ENCODE data around the gene HYPK.

The HYPK gene

DNA sequence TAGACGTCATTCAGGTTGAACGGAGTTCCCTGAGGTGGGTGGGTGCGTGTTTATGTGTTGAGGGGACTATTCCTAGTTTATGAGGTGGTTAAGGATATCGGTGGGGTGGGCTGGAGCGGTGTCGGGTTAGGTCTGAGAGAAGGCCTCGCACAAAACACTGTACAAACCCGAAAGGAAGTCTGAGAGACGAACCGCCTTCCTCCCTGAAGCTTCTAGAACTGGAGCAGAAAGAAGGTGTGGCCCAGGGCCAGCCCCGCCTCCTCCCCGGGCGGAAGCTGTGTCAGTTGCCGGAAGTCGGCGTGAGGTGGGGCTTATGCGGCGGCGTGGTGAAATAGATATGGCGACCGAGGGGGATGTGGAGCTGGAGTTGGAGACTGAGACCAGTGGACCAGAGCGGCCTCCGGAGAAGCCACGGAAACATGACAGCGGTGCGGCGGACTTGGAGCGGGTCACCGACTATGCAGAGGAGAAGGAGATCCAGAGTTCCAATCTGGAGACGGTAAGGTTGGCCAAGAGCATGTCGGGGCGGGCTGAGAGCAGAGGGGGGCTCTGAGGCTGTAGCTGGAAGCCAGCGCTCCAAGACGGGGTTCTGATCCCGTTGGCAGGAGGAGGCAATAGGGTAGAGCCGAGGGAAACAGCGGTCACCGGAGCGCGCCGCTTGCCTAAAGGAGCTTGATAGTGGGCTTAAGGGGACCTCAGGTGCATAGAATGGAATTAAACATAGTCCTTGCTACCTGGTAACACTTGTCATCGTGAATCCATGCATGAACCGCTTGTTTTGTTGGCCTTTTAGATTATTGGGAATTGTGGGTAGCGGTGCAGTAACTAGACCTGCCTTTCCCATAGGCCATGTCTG, at the start of gene HYPK:
Gene HYPK (plus strand): TSS at position 314 of the 856 bp plus-strand sequence. CDS start 24 bp downstream, at position 338.
- DNase-seq (ENCODE audit: low read depth in 2 of 2) = peak; percentile 80 to 84

DNA sequence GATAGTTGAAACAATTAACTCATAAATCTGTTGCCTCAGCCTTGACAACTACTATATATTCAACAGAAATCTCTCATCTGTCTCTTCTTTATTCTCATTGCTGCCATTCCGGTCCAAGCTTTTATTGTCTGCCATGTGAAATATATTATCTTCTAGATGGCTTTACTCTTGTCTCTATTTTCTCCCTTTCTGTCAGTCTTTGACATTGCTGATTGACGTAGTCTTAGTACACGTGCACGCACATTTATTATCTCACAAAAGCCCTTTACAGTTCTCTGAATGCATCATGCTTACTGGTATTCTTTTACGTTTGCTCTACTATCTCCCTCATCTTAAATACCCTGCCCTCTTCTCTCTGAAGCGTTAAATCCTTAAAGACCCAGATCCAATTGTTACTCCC, 48.5 kb upstream of the HYPK start:
- no peak for DNase-seq (ENCODE audit: low read depth in 2 of 2)

GRCh38 chr15:43762824-43763223, 37.6 kb upstream of the HYPK start:
- no peak for DNase-seq (ENCODE audit: low read depth in 2 of 2)

DNA sequence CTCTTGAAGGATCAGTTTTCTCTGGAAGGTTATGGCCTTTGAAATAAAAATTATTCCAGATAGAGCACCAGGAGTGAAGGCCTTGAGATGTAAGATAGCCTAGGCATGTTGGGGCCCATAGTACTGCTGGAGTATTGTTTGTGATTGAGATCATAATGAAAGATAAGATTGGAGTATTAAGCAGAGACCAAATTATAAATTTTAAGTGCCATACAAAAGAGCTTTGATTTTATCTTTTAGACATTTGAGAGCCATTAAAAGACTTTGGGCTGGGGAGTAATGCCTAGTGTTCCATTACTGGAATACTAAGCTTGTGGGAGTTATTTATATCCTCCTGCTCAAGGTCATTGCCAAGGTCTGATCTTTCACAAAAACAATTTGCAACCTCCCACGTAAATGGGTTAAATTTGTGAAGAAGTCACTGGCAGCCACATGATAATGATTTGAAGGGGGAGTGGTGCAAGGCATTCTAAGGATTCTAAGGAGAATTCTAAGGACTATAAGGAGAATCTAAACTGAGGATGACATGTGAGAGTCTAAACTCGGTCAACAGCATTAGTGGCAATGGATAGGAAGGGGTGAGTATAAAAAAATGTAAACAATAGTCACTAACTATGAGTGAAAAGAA, 36.5 kb upstream of the HYPK start:
- no peak for DNase-seq (ENCODE audit: low read depth in 2 of 2)

GRCh38 chr15:43769584-43770228, 30.7 kb upstream of the HYPK start:
- no peak for DNase-seq (ENCODE audit: low read depth in 2 of 2)

DNA sequence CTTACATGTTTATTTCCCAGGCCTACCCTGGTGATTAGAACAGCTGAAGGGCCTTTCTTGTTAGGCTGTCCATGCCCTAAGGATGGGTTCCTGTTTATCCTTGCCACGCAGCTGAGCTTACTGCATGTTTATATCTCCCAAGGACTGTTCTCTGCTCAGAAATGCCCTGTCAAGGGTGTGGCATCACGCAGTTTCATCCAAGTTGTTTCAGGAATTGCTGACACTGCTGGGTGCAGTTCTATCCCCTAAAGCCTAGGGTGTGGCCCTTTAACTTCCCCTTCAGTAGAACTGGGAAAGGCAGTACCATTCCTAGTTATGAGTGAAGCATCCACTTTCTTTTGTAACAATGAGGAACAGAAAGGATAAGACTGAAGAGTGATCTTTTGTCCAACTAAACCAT, 28.6 kb upstream of the HYPK start:
- DNase-seq (ENCODE audit: low read depth in 2 of 2) = no peak

DNA sequence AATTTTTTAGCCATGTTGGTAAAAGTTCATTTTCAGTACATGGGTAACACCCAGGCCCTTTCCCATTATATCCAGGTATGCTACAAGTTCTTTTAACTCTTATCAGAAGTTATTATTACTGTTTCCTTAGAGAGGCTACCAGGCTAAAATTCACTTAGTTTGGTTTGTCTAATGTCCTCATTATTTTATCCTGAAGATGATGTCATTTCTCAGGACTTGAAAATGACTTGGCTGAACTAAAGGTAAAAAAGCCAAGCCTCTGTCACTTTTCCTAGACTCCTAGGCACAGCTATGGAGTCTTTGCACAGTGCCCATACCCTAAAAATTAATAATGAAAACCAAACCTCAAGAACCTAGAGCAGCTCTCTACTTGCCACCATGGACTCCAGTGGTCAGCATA, 27.8 kb upstream of the HYPK start:
- DNase-seq (ENCODE audit: low read depth in 2 of 2) = no peak

DNA sequence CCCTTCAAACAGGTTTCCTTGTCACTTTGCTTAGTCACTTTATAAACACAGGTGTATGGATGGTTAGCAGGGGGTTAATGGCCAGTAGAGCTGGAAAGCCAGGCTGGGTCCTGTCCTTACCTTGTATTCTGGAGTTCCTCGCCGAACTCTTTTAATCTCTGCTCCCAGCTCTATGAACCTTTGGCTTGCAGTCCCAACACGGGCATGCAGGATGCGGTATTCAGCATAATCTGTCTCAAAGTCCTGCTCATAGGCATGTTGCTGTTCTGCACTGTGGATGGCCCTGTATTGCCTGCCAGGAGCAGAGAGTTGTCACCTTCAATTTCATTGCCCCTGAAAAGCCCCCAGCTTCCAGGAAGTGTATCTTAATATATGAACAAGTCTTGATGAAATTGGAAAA, 26.3 kb upstream of the HYPK start:
- no peak for DNase-seq (ENCODE audit: low read depth in 2 of 2)

- no peak for DNase-seq (ENCODE audit: low read depth in 2 of 2)
Measured at GRCh38 chr15:43775411-43775965, 24.9 kb upstream of the HYPK start.

DNA sequence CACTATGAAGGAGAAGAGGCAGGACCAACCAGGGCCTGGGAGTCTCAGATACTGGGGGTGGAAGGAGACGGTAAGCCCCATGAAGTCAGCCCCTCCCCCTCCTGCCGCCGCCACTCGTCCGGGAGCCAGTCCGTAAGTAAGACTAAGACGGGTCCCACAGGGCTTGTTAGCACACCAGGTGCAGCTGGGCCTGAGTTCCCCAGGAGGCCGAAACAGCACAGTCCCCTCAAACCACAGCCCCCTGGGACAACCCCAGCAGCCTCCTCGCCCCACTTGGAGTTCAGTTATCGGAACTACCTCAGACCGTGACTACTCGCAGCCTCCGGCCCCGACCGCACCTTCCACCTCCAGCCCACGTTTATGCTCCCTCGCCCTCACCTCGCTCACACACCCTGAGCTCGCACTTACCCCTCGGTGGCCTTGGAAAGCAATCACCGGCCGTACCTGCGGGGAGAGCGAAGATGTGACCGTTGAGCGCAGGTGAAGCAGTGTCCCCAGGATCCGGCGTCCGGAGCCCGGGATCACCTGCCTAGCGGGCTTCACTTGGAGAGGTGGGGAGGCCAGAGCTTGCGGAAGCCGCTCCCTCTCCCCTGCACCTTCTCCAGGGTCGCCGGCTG, 24.2 kb upstream of the HYPK start:
- DNase-seq (ENCODE audit: low read depth in 2 of 2) = no peak

DNA sequence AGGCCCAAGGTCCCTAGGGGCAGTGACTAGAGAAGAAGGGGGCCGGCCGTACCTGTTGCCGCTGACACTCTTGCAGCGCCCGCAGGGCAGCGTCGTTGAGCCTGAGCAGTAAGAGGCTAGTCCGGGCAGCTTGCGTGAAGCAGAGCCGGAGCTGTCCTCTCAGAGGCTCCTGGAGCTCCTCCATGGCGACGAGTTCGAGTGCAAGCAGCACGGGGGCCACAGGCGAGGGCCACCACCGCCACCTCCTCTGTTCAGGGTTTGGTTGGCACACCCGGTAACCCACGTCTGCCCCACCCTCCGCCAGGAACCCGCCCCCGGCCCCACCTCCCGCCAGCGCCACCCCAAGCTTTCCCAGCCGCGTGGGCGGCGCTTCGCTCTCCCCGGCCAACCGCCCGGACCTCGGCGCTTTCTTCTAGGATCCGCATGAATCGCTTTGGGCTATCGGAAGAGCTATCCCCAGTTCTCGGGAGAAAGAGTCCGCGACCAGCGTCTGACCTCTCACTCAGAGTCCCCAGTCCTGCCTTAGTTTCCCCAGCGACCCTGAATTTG, 23.6 kb upstream of the HYPK start, which contains the start of gene ELL3:
Gene ELL3 (minus strand): TSS at position 249 of the 549 bp plus-strand sequence. CDS start 65 bp downstream, at position 184.
- DNase-seq (ENCODE audit: low read depth in 2 of 2) = peak; percentile 43 to 68

DNA sequence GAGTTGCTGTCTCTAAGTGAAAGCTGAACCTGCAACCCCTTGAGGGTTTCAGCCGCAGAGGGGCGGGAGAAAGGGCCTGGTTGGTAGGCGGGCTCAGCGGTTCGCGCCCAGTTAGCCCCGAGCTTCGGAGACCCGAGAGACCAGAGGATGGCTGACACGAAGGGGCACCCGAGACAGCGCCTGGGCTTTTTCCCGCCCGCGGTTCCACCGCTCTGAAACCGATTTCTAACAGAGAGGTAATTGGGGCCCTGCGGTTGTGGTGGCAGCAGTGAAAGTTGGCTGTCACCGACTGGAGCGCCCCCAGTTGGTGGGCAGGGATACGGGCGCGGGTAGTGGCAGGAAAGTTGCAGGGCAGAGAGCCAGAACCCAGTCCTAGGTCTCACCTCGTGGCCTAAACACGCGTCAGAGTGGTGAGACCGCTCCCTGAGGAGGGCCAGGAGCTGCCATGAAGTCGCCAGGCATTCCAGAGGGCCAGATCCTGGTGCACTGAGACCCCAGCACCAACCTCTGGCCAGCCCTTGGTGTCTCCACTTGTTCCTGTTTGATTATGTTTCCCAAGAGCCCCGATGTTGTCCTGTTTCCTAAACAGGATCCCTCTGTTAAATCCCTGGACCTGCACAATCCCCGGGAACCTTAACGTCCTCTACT, 23.0 kb upstream of the HYPK start:
- DNase-seq (ENCODE audit: low read depth in 2 of 2) = peak; percentile 68 to 70

GRCh38 chr15:43779016-43779415, 21.4 kb upstream of the HYPK start:
- DNase-seq (ENCODE audit: low read depth in 2 of 2) = no peak

GRCh38 chr15:43789409-43789808, 11.0 kb upstream of the HYPK start:
- no peak for DNase-seq (ENCODE audit: low read depth in 2 of 2)

GRCh38 chr15:43791993-43792760, 8.2 kb upstream of the HYPK start, which contains the start of gene SERF2:
Gene SERF2 (plus strand): TSS chr15:43792320. CDS start chr15:43792377, 57 bp downstream.
- peak; percentile 99 for DNase-seq (ENCODE audit: low read depth in 2 of 2)

DNA sequence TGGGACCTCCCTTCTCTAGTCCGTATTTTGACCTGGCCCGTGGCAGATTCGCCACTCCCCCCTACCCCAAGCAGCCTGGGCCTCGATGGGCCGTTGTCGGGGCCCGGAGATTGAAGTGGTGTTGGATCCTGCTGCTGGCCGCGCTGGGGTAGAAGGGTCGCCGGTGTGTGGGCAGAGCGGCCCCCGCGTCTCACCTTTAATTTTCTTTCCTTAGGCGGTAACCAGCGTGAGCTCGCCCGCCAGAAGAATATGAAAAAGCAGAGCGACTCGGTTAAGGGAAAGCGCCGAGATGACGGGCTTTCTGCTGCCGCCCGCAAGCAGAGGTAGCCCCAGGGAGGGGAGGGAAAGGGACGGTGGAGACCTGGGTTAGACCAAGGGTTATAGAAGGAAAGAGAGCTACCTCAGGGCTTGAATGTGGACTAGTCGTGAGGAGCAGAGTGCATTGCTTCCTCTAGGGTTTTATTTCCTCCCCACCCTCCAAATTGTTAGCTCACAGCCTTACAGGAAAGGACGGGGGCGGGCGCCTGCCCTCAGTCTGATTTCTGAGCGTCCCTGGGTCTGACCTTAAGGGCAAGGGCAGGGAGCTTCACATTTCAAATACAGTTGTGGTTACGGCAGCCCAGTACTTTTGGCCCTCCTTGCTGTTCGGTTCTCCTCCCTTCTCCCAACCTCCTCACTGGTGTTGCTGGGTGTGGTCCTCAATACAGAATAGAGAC, 7.5 kb upstream of the HYPK start:
- DNase-seq (ENCODE audit: low read depth in 2 of 2) = no peak

DNA sequence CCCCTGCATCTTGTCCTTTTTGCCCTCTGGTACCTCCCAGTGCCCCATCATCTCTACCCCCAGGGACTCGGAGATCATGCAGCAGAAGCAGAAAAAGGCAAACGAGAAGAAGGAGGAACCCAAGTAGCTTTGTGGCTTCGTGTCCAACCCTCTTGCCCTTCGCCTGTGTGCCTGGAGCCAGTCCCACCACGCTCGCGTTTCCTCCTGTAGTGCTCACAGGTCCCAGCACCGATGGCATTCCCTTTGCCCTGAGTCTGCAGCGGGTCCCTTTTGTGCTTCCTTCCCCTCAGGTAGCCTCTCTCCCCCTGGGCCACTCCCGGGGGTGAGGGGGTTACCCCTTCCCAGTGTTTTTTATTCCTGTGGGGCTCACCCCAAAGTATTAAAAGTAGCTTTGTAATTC, 6.8 kb upstream of the HYPK start:
- no peak for DNase-seq (ENCODE audit: low read depth in 2 of 2)

DNA sequence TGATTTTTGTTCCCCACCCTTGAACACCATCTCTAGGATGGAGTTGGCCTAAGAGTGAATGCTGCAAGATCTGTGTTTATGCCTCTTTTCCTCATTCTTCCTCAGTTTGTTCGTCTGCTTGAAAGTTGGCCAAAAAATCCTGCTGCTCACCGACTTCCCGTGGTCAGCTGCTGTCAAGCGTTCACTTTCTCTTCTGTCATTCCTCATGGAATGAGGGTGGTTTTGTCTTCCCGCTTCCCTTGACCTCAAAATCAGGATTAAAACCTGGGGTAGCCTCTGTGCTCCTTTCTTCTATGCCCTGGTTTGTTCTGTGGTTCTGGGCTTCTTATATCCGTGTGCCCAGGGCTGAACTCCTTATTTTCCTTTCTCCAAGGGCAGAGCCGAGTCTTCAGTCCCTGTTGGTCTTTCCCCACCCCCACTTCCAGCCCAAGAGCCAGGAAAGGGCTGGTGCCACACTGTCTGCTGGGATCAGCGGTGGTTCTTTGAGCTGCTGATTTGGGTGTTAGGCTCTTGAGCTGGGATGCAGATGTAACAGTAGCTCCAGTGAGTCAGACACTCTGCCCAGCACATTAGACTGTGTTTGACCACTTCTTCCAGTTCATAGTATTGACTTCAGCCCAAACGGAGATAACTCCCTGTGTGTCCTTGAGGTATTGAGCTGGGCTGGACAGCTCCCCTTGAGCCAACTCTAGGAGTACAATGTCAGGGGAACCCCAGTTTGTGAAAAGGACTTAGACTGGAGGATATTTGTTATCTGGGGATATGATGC, 5.9 kb upstream of the HYPK start:
- DNase-seq (ENCODE audit: low read depth in 2 of 2) = no peak

DNA sequence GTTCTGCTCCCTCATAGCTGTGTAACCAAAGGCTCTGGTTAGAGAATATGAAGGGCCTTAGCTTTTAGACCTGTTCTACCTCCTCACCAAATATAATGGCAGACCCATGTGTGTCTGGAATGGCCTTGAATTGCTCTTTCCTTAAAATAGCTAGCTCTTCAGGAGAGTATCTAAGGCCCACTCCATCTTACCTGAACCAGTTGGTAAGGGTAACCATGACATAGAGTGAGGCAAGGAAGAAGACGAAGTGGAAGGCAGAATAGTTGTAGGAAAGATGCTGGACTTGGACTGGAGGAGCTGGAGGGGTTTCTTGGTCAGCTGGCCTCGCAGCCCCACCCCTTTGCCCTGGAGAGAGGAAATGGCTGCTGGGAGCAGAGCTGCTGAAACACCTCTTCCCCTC, 5.2 kb upstream of the HYPK start:
- no peak for DNase-seq (ENCODE audit: low read depth in 2 of 2)
